ENCODE data around the gene STX8.
"Not testable (repeated sequence)": the region's sequence is repeated elsewhere in the genome, so short reads cannot be mapped to it uniquely, and the experiment has no call there.

STX8 gene

DNA sequence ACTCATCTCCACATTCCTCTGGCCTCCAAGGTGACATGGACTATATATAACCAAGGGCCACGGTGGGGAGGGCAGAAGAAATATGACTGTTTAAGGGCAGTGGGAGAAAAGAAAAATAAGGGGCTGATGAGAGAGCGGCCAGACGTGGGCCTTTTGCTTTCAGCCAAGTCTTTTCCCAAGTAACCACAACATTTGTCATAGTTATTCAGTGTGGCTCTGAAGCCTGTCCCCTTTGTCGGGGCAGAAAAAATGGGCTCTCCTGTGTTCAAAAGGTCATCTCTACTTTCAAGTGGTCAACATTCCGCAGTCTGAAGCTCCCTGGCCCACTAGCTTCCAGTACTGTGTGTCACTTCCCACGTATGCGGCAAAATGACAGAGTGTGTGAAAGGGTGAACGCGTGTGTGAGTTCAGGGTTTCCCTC lies 308.9 kb downstream of the STX8 start:
- DNase-seq (ENCODE audit: low read depth), result no peak
- TF ChIP-seq, protein P1, sequence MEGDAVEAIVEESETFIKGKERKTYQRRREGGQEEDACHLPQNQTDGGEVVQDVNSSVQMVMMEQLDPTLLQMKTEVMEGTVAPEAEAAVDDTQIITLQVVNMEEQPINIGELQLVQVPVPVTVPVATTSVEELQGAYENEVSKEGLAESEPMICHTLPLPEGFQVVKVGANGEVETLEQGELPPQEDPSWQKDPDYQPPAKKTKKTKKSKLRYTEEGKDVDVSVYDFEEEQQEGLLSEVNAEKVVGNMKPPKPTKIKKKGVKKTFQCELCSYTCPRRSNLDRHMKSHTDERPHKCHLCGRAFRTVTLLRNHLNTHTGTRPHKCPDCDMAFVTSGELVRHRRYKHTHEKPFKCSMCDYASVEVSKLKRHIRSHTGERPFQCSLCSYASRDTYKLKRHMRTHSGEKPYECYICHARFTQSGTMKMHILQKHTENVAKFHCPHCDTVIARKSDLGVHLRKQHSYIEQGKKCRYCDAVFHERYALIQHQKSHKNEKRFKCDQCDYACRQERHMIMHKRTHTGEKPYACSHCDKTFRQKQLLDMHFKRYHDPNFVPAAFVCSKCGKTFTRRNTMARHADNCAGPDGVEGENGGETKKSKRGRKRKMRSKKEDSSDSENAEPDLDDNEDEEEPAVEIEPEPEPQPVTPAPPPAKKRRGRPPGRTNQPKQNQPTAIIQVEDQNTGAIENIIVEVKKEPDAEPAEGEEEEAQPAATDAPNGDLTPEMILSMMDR (IDR thresholded peaks at IDR 0.05; ENCODE audit: control insufficient read depth, extremely low read depth, insufficient read depth), result no peak
- no peak overlapping the region for H3K4me3 ChIP-seq (ENCODE audit: low read depth, low read length)

DNA sequence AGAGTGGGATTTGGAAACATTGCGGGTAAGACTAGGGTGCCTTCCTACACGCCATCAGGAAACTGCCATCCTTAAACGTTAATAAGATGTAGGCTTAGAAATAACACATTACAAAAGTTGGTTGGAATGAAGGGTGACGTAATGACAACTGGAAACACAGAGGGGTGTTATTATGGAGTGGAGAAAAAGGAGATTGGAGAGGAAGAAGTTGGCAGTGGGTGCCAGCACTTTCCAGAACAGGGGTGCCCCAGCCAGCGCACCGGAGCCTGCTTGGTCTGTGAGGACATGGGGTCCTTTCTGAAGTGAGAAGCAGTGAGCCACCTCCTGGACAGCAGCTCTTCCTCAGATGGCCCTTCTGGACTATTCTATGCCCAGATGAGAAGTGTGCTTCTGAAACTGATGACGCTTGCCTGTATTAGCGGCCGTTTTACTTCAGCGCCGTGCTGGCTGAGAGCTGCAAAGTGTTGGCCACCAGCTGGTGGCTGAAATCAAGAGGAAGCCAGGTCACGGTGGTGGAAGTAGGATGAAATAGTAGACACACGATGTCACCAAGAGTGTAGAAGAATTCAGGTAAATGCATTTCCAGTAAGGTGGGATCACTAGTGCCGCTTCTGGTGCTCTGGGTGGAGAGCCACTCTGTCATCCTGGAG lies 309.5 kb downstream of the STX8 start:
- no peak for DNase-seq (ENCODE audit: low read depth)
- TF ChIP-seq, protein P1 (IDR thresholded peaks at IDR 0.05; ENCODE audit: control insufficient read depth, extremely low read depth, insufficient read depth), result no peak
- no peak overlapping the region for H3K4me3 ChIP-seq (ENCODE audit: low read depth, low read length)

GRCh38 chr17:9261081-9262012 lies 314.3 kb downstream of the STX8 start:
- TF ChIP-seq, protein P1 (IDR thresholded peaks at IDR 0.05; ENCODE audit: control insufficient read depth, extremely low read depth, insufficient read depth), result no peak
- H3K4me3 ChIP-seq (ENCODE audit: low read depth, low read length), result no peak overlapping the region
- no peak for DNase-seq (ENCODE audit: low read depth)

- TF ChIP-seq, protein P1 (IDR thresholded peaks at IDR 0.05; ENCODE audit: control insufficient read depth, extremely low read depth, insufficient read depth), result no peak
- H3K4me3 ChIP-seq (ENCODE audit: low read depth, low read length), result no peak overlapping the region
- DNase-seq (ENCODE audit: low read depth), result no peak
These were observed 316.2 kb downstream of the STX8 start for GRCh38 chr17:9259419-9259818.

- DNase-seq (ENCODE audit: low read depth), result no peak
- H3K4me3 ChIP-seq (ENCODE audit: low read depth, low read length), result no peak overlapping the region
- TF ChIP-seq, protein P1 (IDR thresholded peaks at IDR 0.05; ENCODE audit: control insufficient read depth, extremely low read depth, insufficient read depth), result no peak
These were observed 317.3 kb downstream of the STX8 start for GRCh38 chr17:9258115-9259015.

DNA sequence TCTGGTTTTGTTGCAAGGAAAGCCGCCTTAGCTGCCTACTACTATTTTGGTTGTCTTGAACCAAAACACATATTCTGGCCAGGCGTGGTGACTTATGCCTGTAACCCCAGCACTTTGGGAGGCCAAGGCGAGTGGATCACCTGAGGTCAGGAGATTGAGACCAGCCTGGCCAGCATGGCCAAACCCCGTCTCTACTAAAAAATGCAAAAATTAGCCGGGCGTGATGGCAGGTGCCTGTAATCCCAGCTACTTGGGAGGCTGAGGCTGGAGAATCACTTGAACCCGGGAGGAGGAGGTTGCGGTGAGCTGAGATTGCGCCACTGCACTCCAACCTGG lies 318.0 kb downstream of the STX8 start:
- DNase-seq (ENCODE audit: low read depth); H3K4me3 ChIP-seq (ENCODE audit: low read depth, low read length): not testable (repeated sequence)

Measured in LNCaP clone FGC (cell line).